ENCODE data around the gene POLR2I.

The POLR2I gene

DNA sequence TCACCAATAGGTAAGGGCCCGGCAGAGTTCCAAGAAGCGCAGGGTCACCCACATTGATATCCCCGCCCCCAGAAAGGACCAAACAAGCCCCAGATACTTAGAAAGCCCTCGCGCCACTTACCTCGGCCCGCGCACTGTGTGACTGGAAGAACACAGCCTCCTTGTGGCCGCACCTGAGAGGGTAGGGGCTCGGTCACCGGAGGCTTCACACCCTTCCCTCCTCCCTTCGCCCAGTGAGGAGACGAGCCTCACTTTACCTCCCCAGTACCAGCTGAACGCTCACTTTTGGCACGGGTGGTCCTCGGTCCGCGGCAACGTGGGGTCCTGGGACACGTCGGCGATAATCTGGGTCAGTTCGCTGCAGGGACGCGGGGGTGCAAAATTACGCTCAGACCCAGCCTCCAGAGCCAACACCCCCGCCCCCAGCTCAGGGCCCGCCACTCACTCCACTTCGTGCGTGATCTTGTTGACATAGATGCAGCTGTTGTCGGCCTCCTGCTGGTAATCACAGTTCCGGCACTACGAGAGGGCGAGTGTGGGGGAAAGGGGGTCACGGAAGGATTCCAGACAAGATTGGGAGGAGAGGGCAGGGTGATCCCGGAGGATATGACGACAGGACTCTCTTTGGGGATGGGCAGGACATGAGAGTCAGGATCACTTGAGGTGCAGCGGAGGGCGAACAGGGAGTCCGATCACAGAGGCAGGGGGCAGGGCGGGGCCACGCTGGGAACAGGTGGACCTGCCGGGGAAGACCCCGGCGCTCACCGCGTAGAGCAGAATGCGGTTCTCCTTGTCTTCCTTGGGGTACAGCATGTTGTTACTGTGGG is 568 bp downstream of the POLR2I start:
- TF ChIP-seq, protein P1, sequence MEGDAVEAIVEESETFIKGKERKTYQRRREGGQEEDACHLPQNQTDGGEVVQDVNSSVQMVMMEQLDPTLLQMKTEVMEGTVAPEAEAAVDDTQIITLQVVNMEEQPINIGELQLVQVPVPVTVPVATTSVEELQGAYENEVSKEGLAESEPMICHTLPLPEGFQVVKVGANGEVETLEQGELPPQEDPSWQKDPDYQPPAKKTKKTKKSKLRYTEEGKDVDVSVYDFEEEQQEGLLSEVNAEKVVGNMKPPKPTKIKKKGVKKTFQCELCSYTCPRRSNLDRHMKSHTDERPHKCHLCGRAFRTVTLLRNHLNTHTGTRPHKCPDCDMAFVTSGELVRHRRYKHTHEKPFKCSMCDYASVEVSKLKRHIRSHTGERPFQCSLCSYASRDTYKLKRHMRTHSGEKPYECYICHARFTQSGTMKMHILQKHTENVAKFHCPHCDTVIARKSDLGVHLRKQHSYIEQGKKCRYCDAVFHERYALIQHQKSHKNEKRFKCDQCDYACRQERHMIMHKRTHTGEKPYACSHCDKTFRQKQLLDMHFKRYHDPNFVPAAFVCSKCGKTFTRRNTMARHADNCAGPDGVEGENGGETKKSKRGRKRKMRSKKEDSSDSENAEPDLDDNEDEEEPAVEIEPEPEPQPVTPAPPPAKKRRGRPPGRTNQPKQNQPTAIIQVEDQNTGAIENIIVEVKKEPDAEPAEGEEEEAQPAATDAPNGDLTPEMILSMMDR (conservative IDR thresholded peaks at IDR 0.05), result peak; percentile 68
- peak overlapping the region; percentile 95 for H3K27ac ChIP-seq

DNA sequence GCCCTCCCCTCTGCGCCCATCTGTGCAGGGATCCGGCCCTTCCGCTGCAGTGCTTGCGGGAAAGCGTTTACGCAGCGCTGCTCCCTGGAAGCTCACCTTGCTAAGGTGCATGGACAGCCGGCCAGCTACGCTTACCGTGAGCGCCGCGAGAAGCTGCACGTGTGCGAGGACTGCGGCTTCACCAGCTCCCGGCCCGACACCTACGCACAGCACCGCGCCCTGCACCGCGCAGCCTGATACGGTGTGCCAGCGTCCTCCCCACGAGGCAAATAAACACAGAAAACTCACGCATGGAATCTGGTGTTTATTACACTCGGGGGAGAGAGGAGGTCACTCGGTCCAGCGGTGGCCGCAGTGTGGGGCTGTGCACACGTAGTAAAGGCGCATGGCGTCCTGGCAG is 1.2 kb downstream of the POLR2I start:
- peak overlapping the region; percentile 95 for H3K27ac ChIP-seq

DNA sequence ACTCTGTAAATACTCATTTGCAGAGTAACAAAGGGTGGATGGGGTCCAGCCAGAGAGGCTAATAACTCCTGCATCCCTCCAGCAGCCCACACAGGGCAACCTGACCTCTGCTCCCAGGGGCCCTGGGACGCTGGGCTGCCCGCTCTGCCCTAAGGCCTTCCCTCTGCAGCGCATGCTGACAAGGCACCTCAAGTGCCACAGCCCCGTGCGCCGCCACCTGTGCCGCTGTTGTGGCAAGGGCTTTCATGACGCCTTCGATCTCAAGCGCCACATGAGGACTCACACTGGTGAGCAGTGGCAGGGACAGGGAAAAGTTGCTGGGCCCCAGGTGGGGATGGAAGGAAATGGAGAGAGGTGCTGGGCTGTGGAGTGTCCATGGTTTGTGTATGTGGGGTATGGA is 2.0 kb downstream of the POLR2I start:
- peak overlapping the region; percentile 95 for H3K27ac ChIP-seq

More for the DNA sequence above, 1.2 kb downstream of the POLR2I start:
- TF ChIP-seq, protein P1 (conservative IDR thresholded peaks at IDR 0.05), result no peak

DNA sequence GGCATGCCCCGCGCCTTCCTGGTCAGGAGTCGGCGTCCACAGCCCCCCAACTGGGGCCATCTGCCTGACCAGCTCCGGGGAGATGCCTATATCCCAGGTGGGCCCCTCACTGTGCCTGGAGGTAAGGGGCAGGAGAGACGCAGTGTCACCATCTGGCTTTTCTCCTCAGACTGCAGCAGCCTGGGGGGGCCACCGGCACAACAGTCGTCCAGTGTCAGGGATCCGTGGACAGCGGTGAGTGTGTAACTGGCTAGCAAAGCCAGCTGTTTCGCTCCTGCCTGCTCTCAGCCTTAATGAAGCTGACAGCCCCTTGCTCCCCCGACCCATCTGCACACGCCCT is 3.5 kb downstream of the POLR2I start:
- peak overlapping the region; percentile 2; the same call in 1 of the 2 replicates for H3K27ac ChIP-seq
- TF ChIP-seq, protein P1 (conservative IDR thresholded peaks at IDR 0.05), result no peak

More for the DNA sequence above, 2.0 kb downstream of the POLR2I start:
- TF ChIP-seq, protein P1 (conservative IDR thresholded peaks at IDR 0.05), result no peak

DNA sequence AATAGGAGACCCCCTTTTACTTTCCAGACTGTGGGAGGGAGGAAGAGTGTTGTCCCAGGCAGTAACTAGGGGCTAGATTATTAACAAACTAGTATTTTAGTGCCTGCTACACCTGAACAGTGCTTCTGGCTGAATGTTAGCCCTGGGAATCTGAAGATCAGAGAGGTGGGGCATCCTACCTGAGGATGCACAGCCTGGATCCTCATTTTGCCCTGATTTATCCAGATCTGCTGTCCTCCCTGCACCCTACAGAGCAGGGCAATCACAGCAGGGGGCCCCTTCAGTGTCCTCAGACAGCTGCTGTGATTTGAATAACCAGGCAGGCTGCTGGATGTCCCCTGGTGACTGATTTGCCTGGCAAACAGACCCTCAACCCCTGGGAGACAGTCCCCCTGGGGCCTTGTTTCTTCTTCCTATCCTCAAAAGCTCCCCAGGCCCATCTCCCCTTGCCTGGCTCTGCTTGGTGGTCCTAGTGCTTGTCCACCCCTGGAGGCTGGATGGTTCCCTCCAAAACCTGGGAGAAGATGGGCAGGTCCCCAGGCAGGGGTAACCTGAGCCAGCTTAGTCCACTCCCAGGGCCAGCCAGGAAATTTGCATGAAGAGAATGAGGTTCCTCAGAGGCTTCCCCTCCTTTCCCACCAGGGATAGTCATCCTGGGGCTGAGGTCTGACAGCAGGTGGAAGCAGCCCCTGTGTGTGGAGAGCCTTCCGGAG is 4.0 kb downstream of the POLR2I start, which contains the start of gene OVOL3:
Gene OVOL3, plus strand, starts transcription at position 657 of the 713 bp plus-strand sequence. CDS start 60 bp downstream, outside the sequence.
- peak within 1 kb of the TSS; percentile 2; the same call in 1 of the 2 replicates for H3K27ac ChIP-seq
- TF ChIP-seq, protein P1 (conservative IDR thresholded peaks at IDR 0.05), result no peak

DNA sequence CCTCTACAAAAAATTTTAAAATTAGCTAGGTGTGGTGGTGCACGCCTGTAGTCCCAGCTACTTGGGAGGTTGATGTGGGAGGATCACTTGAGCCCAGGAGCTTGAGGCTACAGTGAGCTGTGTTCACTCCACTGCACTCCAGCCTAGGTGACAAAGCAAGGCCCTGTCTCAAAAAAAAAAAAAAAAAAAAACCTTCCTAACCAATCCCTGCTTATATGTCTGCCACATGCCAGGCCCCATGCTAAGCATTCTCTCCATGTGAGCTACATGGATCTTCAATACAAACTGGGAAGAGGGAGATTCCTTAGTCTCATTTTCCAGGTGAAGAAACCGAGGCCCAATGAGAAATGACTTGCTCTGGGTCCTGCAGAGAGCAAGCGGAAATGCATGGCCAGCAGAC is 6.0 kb downstream of the POLR2I start:
- TF ChIP-seq, protein P1 (conservative IDR thresholded peaks at IDR 0.05), result no peak

DNA sequence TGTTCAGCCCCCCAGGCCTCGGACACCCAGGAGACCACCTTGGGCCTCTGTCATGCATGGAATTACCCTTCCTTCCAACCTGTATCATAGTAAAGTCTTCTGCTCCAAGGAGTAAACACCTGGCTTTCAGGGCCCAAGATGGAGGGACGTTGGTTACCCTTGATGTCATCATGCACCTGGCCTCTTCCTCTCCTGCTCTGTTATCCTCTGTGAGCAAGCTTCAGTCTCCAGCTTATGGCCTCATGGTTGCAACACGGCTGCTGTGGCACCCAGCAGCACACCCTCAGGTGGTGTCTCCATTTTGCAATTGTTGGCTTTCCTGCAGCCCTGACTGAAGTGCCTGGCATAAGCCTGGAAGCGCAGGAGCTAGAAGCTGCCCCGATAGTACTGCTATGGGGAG is 7.7 kb downstream of the POLR2I start:
- TF ChIP-seq, protein P1 (conservative IDR thresholded peaks at IDR 0.05), result no peak
- peak overlapping the region; percentile 47; the same call in 1 of the 2 replicates for H3K27ac ChIP-seq

More for the DNA sequence above, 6.0 kb downstream of the POLR2I start:
- H3K27ac ChIP-seq, result peak overlapping the region; percentile 17; the same call in 1 of the 2 replicates

Data from VCaP (cell line).